Neural progenitor cell (in vitro differentiated cells): Measurements from ENCODE around the gene CCDC59. TPM values are rescaled to one million over a fixed set of nuclear protein-coding genes. Genes with fewer than 3 reads are reported as not detected.
A peak's percentile ranks its signal among the peaks of the same experiment; 100 is the strongest.

Experiments
- DNase-seq: peaks from one replicate; pipeline ENCODE4 v3.0.0-alpha.2; 2016; ENCODE audit warnings: low spot score
- H2AFZ ChIP-seq: fragments of 200-600 bp; sonication (generic); replicated peaks from 2 replicates; pipeline ENCODE4 v1.6.1; 2016; ENCODE audit warnings: antibody characterized with exemption
- H3F3A ChIP-seq: fragments of 200-600 bp; sonication (generic); 2 replicates; pipeline ENCODE4 v1.6.1; 2016; ENCODE audit warnings: antibody characterized with exemption, low read depth
- H3K27ac ChIP-seq: fragments of 200-600 bp; sonication (generic); 2 replicates; pipeline ENCODE4 v1.5.1; 2016; ENCODE audit warnings: mild to moderate bottlenecking
- H3K27me3 ChIP-seq: fragments of 200-600 bp; sonication (generic); 2 replicates; pipeline ENCODE4 v1.6.1; 2016; ENCODE audit warnings: mild to moderate bottlenecking, moderate library complexity
- H3K36me3 ChIP-seq: fragments of 200-600 bp; sonication (generic); 2 replicates; pipeline ENCODE4 v1.5.1; 2016
- H3K4me1 ChIP-seq: fragments of 200-600 bp; sonication (generic); 2 replicates; pipeline ENCODE4 v1.6.1; 2016; ENCODE audit warnings: mixed run types
- H3K4me2 ChIP-seq: fragments of 200-600 bp; sonication (generic); 2 replicates; pipeline ENCODE4 v1.6.1; 2016
- H3K4me3 ChIP-seq: fragments of 200-600 bp; sonication (generic); 2 replicates; pipeline ENCODE4 v1.5.1; 2016
- H3K79me2 ChIP-seq: fragments of 200-600 bp; sonication (generic); 2 replicates; pipeline ENCODE4 v1.6.1; 2016; ENCODE audit warnings: low read depth
- H3K9ac ChIP-seq: fragments of 200-600 bp; sonication (generic); 2 replicates; pipeline ENCODE4 v1.6.1; 2016
- H3K9me3 ChIP-seq: fragments of 200-600 bp; sonication (generic); 2 replicates; pipeline ENCODE4 v1.5.1; 2016; ENCODE audit warnings: low read depth
- H4K20me1 ChIP-seq: fragments of 200-600 bp; sonication (generic); 2 replicates; pipeline ENCODE4 v1.6.1; 2016; ENCODE audit warnings: low read depth
- H3K27ac Mint-ChIP-seq: 3 replicates; pipeline ENCODE4 v1.8.0; 2021; ENCODE audit warnings: mixed read lengths
- H3K27me3 Mint-ChIP-seq: 2 replicates; pipeline ENCODE4 v1.8.0; 2022; ENCODE audit warnings: low read depth, mild to moderate bottlenecking, inconsistent platforms, moderate library complexity, mixed read lengths; ENCODE audit not compliant: insufficient read depth
- H3K36me3 Mint-ChIP-seq: 3 replicates; pipeline ENCODE4 v1.8.0; 2021; ENCODE audit warnings: mixed read lengths
- H3K4me1 Mint-ChIP-seq: 3 replicates; pipeline ENCODE4 v1.8.0; 2021; ENCODE audit warnings: mixed read lengths
- H3K4me3 Mint-ChIP-seq: 3 replicates; pipeline ENCODE4 v1.8.0; 2021; ENCODE audit warnings: mild to moderate bottlenecking, moderate library complexity, mixed read lengths
- H3K9me3 Mint-ChIP-seq: 3 replicates; pipeline ENCODE4 v1.8.0; 2020; ENCODE audit warnings: mixed read lengths
- EZH2 ChIP-seq: fragments of 200-600 bp; sonication (generic); IDR thresholded peaks from 2 replicates; pipeline ENCODE4 v1.6.1; 2017; ENCODE audit warnings: antibody characterized with exemption, mild to moderate bottlenecking, moderate library complexity
- EZH2phosphoT487 ChIP-seq: fragments of 200-600 bp; sonication (generic); IDR thresholded peaks from 2 replicates; pipeline ENCODE4 v1.6.1; 2017; ENCODE audit warnings: antibody characterized with exemption
- total RNA-seq: library from RNA; depleted of rRNA; stranded (reverse); fragments of >200 nt; gene quantifications from 2 replicates; pipeline ENCODE4 v1.2.3, GENCODE V29; 2015; ENCODE audit warnings: low replicate concordance
- TF ChIP-seq, protein P1 (sequence below): fragments of 200-600 bp; sonication (generic); IDR thresholded peaks from 2 replicates; pipeline ENCODE4 v1.5.1; 2017; ENCODE audit warnings: antibody characterized with exemption, mild to moderate bottlenecking

Gene CCDC59, protein sequence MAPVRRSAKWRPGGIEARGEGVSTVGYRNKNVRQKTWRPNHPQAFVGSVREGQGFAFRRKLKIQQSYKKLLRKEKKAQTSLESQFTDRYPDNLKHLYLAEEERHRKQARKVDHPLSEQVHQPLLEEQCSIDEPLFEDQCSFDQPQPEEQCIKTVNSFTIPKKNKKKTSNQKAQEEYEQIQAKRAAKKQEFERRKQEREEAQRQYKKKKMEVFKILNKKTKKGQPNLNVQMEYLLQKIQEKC
- 75.2 and 84.7 TPM in 2 replicates for total RNA-seq

DNA sequence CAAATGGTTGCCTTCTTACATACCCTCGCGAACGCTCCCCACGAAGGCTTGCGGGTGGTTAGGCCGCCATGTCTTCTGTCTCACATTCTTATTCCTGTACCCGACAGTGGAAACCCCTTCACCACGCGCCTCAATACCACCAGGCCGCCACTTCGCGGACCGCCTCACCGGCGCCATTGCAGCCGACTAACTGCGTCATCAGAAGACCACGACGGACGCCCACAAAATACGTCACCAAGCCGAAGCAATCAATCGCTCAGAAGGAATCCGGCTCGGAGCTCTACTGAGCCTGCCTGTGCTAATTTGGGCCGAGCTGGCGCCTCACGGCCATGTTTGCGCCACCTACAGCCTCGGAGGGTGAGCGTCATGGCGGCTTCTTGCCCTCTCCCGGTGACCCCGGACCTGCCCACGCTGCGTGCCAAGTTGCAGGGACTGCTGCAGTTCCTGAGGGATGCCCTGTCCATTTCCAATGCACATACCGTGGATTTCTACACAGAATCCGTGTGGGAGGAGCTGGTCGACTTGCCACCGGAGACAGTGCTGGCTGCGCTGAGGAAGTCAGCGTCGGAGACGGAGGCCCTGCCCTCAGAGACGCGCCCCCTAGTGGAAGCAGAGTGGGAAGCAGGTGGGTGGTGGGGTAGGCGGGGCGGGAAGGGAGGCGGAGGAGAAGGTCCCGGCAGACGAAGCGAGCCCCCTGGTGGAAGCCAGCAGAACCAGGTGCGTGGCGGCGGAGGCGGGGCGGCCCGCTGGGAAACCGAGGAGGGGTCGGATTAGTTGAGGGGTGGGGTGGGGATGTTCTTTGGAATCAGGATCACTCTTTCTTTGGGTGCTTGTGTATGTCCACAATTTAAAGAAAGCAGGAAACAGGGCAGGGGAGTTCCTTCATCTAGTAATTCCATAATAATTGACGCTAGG is at the start of gene CCDC59, which contains the start of gene METTL25:
Gene CCDC59 (minus strand): TSS at position 188 of the 915 bp plus-strand sequence. CDS start 11 bp downstream, at position 177.
Gene METTL25 (plus strand): TSS at position 330 of the 915 bp plus-strand sequence. CDS start 37 bp downstream, at position 367.
- Histone ChIP-seq H3F3A (no peaks in the 10 kb centered on the region), H4K20me1 (no peaks in the 10 kb centered on the region), H3K79me2 (peaks cover 70% of the 10 kb centered on the region), H3K27ac (peak within 1 kb of the TSS; percentile 73), H3K36me3 (peaks cover 30% of the 10 kb centered on the region), H3K27me3 (no peaks in the 10 kb centered on the region), H2AFZ (peak within 1 kb of the TSS; percentile 100), H3K9ac (peak within 1 kb of the TSS; percentile 99), H3K4me1 (peaks cover 22% of the 10 kb centered on the region), H3K4me2 (peak within 1 kb of the TSS; percentile 90), H3K4me3 (peak within 1 kb of the TSS; percentile 95), H3K9me3 (no peaks in the 10 kb centered on the region)
- peak; percentile 98 for DNase-seq
- peaks cover 3% of the 10 kb centered on the region for H3K9me3 Mint-ChIP-seq
- peaks cover 18% of the 10 kb centered on the region for H3K4me1 Mint-ChIP-seq
- H3K27me3 Mint-ChIP-seq: peaks cover 4% of the 10 kb centered on the region
- peak within 1 kb of the TSS; percentile 100 for H3K27ac Mint-ChIP-seq
- TF ChIP-seq, protein P1, sequence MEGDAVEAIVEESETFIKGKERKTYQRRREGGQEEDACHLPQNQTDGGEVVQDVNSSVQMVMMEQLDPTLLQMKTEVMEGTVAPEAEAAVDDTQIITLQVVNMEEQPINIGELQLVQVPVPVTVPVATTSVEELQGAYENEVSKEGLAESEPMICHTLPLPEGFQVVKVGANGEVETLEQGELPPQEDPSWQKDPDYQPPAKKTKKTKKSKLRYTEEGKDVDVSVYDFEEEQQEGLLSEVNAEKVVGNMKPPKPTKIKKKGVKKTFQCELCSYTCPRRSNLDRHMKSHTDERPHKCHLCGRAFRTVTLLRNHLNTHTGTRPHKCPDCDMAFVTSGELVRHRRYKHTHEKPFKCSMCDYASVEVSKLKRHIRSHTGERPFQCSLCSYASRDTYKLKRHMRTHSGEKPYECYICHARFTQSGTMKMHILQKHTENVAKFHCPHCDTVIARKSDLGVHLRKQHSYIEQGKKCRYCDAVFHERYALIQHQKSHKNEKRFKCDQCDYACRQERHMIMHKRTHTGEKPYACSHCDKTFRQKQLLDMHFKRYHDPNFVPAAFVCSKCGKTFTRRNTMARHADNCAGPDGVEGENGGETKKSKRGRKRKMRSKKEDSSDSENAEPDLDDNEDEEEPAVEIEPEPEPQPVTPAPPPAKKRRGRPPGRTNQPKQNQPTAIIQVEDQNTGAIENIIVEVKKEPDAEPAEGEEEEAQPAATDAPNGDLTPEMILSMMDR: peak; percentile 99
- TF ChIP-seq EZH2: no peak
- TF ChIP-seq EZH2phosphoT487: no peak
- H3K36me3 Mint-ChIP-seq: peaks cover 21% of the 10 kb centered on the region
- peak within 1 kb of the TSS; percentile 100 for H3K4me3 Mint-ChIP-seq

DNA sequence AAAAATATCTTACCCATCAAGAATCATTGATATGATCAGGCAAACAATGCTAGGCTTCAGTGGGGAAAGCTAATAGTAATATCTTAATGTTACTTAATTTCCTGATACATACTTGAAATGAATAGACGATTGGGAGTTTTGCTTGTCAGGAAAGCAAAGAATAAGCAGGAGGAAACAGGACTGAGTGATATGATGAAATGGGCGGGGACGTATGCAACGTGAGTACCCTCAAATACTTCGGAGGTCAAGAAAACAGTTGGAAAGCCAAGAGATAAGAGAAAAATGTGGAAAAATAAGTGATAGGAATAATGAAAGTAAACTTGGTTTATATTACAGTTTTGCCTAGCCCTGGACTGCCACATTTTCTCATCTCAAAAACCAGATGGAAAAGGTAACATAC is 49.3 kb upstream of the CCDC59 start:
- no peaks in the 10 kb centered on the region for H3K79me2 ChIP-seq
- no peaks in the 10 kb centered on the region for H3F3A ChIP-seq
- H3K36me3 Mint-ChIP-seq: no peaks in the 10 kb centered on the region
- H4K20me1 ChIP-seq: no peaks in the 10 kb centered on the region
- no peaks in the 10 kb centered on the region for H3K4me1 Mint-ChIP-seq
- H3K9me3 Mint-ChIP-seq: no peaks in the 10 kb centered on the region
- no peak overlapping the region for H3K4me3 ChIP-seq
- H3K36me3 ChIP-seq: no peaks in the 10 kb centered on the region
- DNase-seq: no peak
- no peak overlapping the region for H3K4me3 Mint-ChIP-seq
- no peaks in the 10 kb centered on the region for H3K4me1 ChIP-seq
- no peaks in the 10 kb centered on the region for H3K27me3 Mint-ChIP-seq
- H2AFZ ChIP-seq: no peak overlapping the region
- no peak overlapping the region for H3K27ac Mint-ChIP-seq
- H3K9me3 ChIP-seq: no peaks in the 10 kb centered on the region
- H3K27me3 ChIP-seq: no peaks in the 10 kb centered on the region
- H3K9ac ChIP-seq: no peak overlapping the region
- TF ChIP-seq EZH2phosphoT487: no peak
- TF ChIP-seq, protein P1: no peak
- H3K4me2 ChIP-seq: no peak overlapping the region
- H3K27ac ChIP-seq: no peak overlapping the region

DNA sequence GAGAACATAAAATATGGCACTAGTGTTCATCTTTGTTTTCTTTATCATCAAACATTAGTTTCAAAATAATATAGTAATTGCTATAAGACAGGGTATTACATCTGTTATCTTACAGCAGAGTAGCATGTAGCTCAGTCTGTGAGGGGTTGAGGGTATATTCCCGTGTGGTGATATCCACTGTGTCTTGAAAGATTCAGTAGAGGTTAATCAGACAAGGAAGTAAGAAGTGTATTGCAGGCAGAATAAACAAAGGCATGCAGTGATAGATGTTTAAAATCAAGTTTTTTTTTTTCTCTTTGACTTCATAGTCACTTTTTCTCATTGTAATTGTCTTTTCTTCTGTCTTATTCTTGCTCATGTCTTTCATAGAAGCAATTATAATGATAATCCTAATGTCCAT is 48.5 kb upstream of the CCDC59 start:
- Mint-ChIP-seq H3K4me1 (no peaks in the 10 kb centered on the region), H3K27ac (no peak overlapping the region), H3K36me3 (no peaks in the 10 kb centered on the region), H3K27me3 (no peaks in the 10 kb centered on the region), H3K4me3 (no peak overlapping the region), H3K9me3 (no peaks in the 10 kb centered on the region)
- TF ChIP-seq EZH2phosphoT487 (no peak), EZH2 (no peak)
- TF ChIP-seq, protein P1: no peak
- no peaks in the 10 kb centered on the region for H3K79me2 ChIP-seq
- no peak overlapping the region for H3K27ac ChIP-seq
- no peaks in the 10 kb centered on the region for H3K9me3 ChIP-seq
- H3F3A ChIP-seq: no peaks in the 10 kb centered on the region
- no peaks in the 10 kb centered on the region for H4K20me1 ChIP-seq
- H3K4me1 ChIP-seq: no peaks in the 10 kb centered on the region
- H3K9ac ChIP-seq: no peak overlapping the region
- H3K27me3 ChIP-seq: no peaks in the 10 kb centered on the region
- no peak overlapping the region for H3K4me2 ChIP-seq
- H2AFZ ChIP-seq: no peak overlapping the region
- DNase-seq: no peak
- no peak overlapping the region for H3K4me3 ChIP-seq
- no peaks in the 10 kb centered on the region for H3K36me3 ChIP-seq
